BLaER1 treated with 17β-estradiol and CSF1 and Interleukin-3, amounts not matched to agents 10 nM and 100 nM (cell line): ENCODE data around the gene DNAH17.

Experiments used
- H3K27ac ChIP-seq, 11 experiments: shearing (Covaris generic); formaldehyde crosslinking; 2 replicates each; pipeline ENCODE4 v1.8.1; 2022
- H3K27me3 ChIP-seq, 11 experiments: shearing (Covaris generic); formaldehyde crosslinking; 2 replicates each; pipeline ENCODE4 v1.8.1; 2022
- H3K36me3 ChIP-seq, 11 experiments: shearing (Covaris generic); formaldehyde crosslinking; 2 replicates each; pipeline ENCODE4 v1.8.1; 2022
- H3K4me1 ChIP-seq, 10 experiments: shearing (Covaris generic); formaldehyde crosslinking; 2 replicates each; pipeline ENCODE4 v1.8.1; 2022
- H3K4me2 ChIP-seq, 11 experiments: shearing (Covaris generic); formaldehyde crosslinking; 2 replicates each; pipeline ENCODE4 v1.8.1; 2022
- H3K4me3 ChIP-seq, 10 experiments: shearing (Covaris generic); formaldehyde crosslinking; 2 replicates each; pipeline ENCODE4 v1.8.1; 2022
- H3K9ac ChIP-seq, 11 experiments: shearing (Covaris generic); formaldehyde crosslinking; 2 replicates each; pipeline ENCODE4 v1.8.1; 2022
- H3K9me3 ChIP-seq, 11 experiments: shearing (Covaris generic); formaldehyde crosslinking; replicated peaks in 1 of 11; 2 replicates each; pipeline ENCODE4 v1.8.1; 2022
- H4K20me1 ChIP-seq, 11 experiments: shearing (Covaris generic); formaldehyde crosslinking; 2 replicates each; pipeline ENCODE4 v1.8.1; 2022
- Cebpa-rat ChIP-seq, 11 experiments: shearing (Covaris generic); IDR thresholded peaks; 2 replicates each; pipeline ENCODE4 v1.8.1; 2022

DNAH17 gene

GRCh38 chr17:78589031-78589675 is 12.0 kb upstream of the DNAH17 start:
- Histone ChIP-seq H3K4me3 (no peak overlapping the region), H3K9me3 (peaks cover 0 to 8% (median 0%) of the 10 kb centered on the region in 11 experiments; a peak in 4 of 22 replicates), H3K9ac (peak overlapping the region in 9 of 11 experiments; percentile 71 to 88 (median 82); a peak in 17 of 22 replicates), H3K36me3 (no peaks in the 10 kb centered on the region), H3K4me1 (peaks cover 65 to 90% (median 80%) of the 10 kb centered on the region in 10 experiments), H4K20me1 (no peaks in the 10 kb centered on the region), H3K27ac (peak overlapping the region; percentile 86 to 98 (median 95); a peak in 20 of 22 replicates), H3K4me2 (peak overlapping the region; percentile 65 to 96 (median 94)), H3K27me3 (no peaks in the 10 kb centered on the region)
- no peak for TF ChIP-seq Cebpa-rat (IDR thresholded peaks at IDR 0.05)

DNA sequence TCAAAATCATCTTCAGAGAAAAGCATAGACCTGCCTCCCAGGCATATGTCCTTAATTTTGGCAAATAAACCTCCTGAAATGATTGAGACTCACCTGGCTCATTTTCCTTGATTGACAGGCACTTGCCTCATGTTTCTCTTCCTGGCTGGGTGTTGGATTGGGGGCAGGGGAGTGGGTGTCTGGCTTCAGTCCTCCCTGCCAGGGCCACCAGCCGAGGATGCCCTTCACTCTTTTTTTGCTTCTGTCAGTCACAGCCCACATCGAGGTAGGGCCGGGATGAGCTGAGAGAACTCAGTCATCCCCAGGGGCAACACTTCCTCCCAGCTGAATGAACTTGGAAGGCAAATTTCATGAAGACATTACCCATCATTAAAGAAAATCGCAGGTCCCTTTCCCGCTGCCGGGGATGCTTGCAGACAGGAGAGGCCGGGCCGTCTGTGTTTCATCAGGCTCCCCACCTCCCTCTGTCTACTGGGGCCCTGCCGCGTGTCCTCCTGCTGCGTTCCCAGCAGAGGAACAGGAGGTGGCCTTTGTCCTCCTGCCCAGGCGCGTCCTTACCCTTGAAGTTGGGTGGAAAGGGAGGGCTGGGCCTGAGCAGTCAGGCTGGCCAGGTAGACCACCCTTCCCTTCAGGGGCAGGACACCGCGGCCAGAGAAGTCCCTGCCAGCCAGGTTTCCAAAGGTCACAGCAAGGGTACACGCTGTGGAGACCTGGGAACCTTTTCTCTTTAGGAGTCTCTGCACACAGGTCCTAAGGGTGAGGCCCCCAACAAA is 11.2 kb upstream of the DNAH17 start:
- Histone ChIP-seq H4K20me1 (no peaks in the 10 kb centered on the region), H3K36me3 (no peaks in the 10 kb centered on the region), H3K4me2 (peak overlapping the region; percentile 65 to 96 (median 94)), H3K9ac (peak overlapping the region in 8 of 11 experiments; percentile 55 to 88 (median 82); a peak in 16 of 22 replicates), H3K27me3 (no peaks in the 10 kb centered on the region), H3K4me3 (peak overlapping the region in 2 of 10 experiments; percentile 1; a peak in 2 of 20 replicates), H3K27ac (peak overlapping the region in 10 of 11 experiments; percentile 5 to 98 (median 96); a peak in 19 of 22 replicates), H3K9me3 (peaks cover 0 to 4% (median 0%) of the 10 kb centered on the region in 11 experiments; a peak in 2 of 22 replicates), H3K4me1 (peaks cover 58 to 82% (median 73%) of the 10 kb centered on the region in 10 experiments)
- TF ChIP-seq Cebpa-rat (IDR thresholded peaks at IDR 0.05): no peak

DNA sequence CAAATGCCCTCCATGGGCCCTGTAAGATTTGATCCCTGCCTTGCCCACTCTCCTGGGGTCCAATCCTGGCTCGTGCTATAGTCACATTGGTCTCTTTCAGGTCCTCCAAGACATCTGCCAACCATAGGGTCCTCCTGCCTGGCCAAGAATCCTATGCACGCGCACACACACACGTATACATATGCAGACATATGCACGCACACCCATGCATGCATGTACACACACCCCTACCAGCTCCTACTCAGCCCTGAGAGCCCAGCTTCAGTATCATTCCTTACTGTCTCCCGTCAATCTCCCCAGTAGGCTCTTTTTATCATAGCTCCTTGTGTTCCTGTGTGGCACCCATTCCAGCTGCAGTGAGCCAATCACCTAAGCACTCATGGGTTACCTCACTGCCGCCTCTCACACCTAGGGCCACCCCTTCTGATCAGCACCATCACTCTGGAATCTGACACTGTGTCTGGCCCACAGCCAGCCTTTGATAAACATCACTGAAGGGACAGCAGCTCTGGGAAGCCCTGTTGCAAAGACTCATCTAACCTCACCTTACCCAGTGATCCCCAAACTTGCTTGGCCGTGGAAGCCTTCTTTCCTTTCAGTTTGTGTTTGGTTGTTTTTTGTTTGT is 7.9 kb upstream of the DNAH17 start:
- Histone ChIP-seq H3K4me2 (peak overlapping the region in 4 of 11 experiments; percentile 3 to 96 (median 20); a peak in 6 of 22 replicates), H3K9ac (no peak overlapping the region), H3K27ac (peak overlapping the region in 3 of 11 experiments; percentile 0 to 97 (median 30); a peak in 3 of 22 replicates), H3K27me3 (no peaks in the 10 kb centered on the region), H3K36me3 (no peaks in the 10 kb centered on the region), H3K4me3 (no peak overlapping the region), H3K9me3 (no peaks in the 10 kb centered on the region; a peak in 1 of 22 replicates), H4K20me1 (no peaks in the 10 kb centered on the region), H3K4me1 (peaks cover 39 to 75% (median 58%) of the 10 kb centered on the region in 10 experiments)
- TF ChIP-seq Cebpa-rat (IDR thresholded peaks at IDR 0.05): no peak

GRCh38 chr17:78583091-78583490 is 5.9 kb upstream of the DNAH17 start:
- Histone ChIP-seq H4K20me1 (no peaks in the 10 kb centered on the region), H3K4me3 (no peak overlapping the region), H3K4me1 (peaks cover 19 to 74% (median 55%) of the 10 kb centered on the region in 10 experiments), H3K27ac (no peak overlapping the region), H3K27me3 (no peaks in the 10 kb centered on the region), H3K9me3 (no peaks in the 10 kb centered on the region; a peak in 1 of 22 replicates), H3K9ac (no peak overlapping the region), H3K4me2 (peak overlapping the region in 3 of 11 experiments; percentile 5 to 30 (median 29); a peak in 3 of 22 replicates), H3K36me3 (no peaks in the 10 kb centered on the region)
- no peak for TF ChIP-seq Cebpa-rat (IDR thresholded peaks at IDR 0.05)

DNA sequence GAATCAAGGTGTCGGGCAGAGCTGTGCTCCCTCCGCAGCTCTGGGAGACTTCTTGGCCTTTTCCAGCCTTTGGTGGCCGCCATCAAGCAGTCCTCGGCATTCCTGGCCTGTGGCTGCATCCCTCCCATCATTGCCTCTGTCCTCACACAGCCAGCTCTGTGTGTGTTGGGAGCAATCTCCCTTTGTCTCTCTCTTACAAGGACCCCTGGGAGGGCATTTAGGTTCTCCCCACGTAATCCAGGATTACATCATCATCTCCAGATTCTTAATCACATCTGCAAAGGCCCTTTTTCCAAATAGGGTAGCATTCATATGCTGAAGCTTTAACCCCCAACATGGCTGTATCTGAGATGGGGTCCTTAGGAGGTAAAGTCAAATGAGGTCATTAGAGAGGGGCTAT is 4.1 kb upstream of the DNAH17 start:
- Histone ChIP-seq H3K27me3 (no peaks in the 10 kb centered on the region), H3K4me3 (no peak overlapping the region), H3K27ac (peak overlapping the region in 7 of 11 experiments; percentile 31 to 77 (median 55); a peak in 14 of 22 replicates), H3K36me3 (no peaks in the 10 kb centered on the region), H3K9me3 (peaks cover 0 to 10% (median 0%) of the 10 kb centered on the region in 11 experiments; a peak in 3 of 22 replicates), H3K4me2 (peak overlapping the region; percentile 36 to 82 (median 61); a peak in 20 of 22 replicates), H4K20me1 (no peaks in the 10 kb centered on the region), H3K4me1 (peaks cover 23 to 72% (median 54%) of the 10 kb centered on the region in 10 experiments), H3K9ac (0 out of 22 replicates have a peak overlapping the region, but pooled peaks of 1 of the 11 experiments have one; percentile 6)
- no peak for TF ChIP-seq Cebpa-rat (IDR thresholded peaks at IDR 0.05)

GRCh38 chr17:78580277-78580804 is 3.1 kb upstream of the DNAH17 start:
- H3K4me1 ChIP-seq: peaks cover 23 to 70% (median 53%) of the 10 kb centered on the region in 10 experiments
- TF ChIP-seq Cebpa-rat (IDR thresholded peaks at IDR 0.05): no peak
- no peaks in the 10 kb centered on the region for H3K27me3 ChIP-seq
- no peaks in the 10 kb centered on the region for H4K20me1 ChIP-seq
- peak overlapping the region; percentile 36 to 82 (median 61); a peak in 21 of 22 replicates for H3K4me2 ChIP-seq
- H3K36me3 ChIP-seq: no peaks in the 10 kb centered on the region
- H3K27ac ChIP-seq: peak overlapping the region in 6 of 11 experiments; percentile 31 to 77 (median 59); a peak in 9 of 22 replicates
- H3K9ac ChIP-seq: no peak overlapping the region
- peaks cover 0 to 11% (median 0%) of the 10 kb centered on the region in 11 experiments; a peak in 3 of 22 replicates for H3K9me3 ChIP-seq
- no peak overlapping the region for H3K4me3 ChIP-seq

DNA sequence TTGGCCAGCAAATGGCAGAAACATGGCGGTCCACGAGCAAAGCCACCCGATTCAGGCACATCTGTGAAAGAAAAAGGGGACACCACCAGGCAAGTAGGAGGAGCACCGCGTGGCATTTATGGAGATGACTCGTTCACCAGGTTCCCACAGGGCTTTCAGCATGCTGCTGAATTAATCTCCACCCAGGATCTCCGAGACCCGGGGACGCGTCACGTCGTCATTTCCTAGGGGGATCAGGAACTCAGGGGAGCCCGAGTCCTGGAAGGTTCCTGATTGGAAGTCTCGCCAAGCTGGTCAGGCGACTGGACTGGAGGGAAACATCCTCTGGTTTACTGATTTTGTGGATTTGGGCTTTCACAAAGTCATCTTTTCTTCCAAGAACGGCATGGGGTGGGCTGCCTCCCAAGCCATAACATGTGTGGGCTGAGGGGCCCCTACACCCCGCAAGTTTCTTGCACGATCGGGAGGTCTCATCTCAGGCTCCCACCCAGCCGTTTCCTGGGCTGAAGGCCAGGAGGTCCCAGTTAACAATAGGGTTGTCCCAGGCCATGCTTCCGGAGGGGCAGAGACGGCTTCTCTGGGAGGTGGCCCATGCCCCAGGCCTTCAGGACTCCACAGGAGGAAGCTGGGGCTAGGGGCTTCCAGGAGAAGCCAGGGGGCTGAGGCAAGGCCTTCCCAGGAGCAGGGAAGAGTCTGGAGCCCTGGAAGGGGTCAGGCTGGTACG is 645 bp downstream of the DNAH17 start:
- TF ChIP-seq Cebpa-rat (IDR thresholded peaks at IDR 0.05): no peak
- peaks cover 23 to 67% (median 51%) of the 10 kb centered on the region in 10 experiments for H3K4me1 ChIP-seq
- H3K27ac ChIP-seq: peak overlapping the region in 9 of 11 experiments; percentile 44 to 77 (median 63); a peak in 17 of 22 replicates
- no peak overlapping the region; a peak in 1 of 20 replicates for H3K4me3 ChIP-seq
- H3K9me3 ChIP-seq: peaks cover 0 to 11% (median 0%) of the 10 kb centered on the region in 11 experiments; a peak in 2 of 22 replicates
- peak overlapping the region; percentile 40 to 71 (median 56) for H3K4me2 ChIP-seq
- no peaks in the 10 kb centered on the region for H4K20me1 ChIP-seq
- peak overlapping the region in 2 of 11 experiments; percentile 4 to 38; a peak in 2 of 22 replicates for H3K9ac ChIP-seq
- no peaks in the 10 kb centered on the region; a peak in 1 of 22 replicates for H3K36me3 ChIP-seq
- no peaks in the 10 kb centered on the region for H3K27me3 ChIP-seq
